ENCODE measurements around the gene TBX6.

TBX6 gene

GRCh38 chr16:30120340-30121105 is 28.8 kb upstream of the TBX6 start:
- H2BK12ac ChIP-seq (ENCODE audit: low read length in 2 of 2), result no peak overlapping the region
- H3K14ac ChIP-seq (ENCODE audit: low read length in 2 of 2), result no peak overlapping the region
- H3K18ac ChIP-seq (ENCODE audit: low read depth in 1 of 2, low read length in 2 of 2), result no peak overlapping the region
- no peak overlapping the region for H3K4me3 ChIP-seq (ENCODE audit: insufficient read depth in 1 of 2, low read depth in 1 of 2, low read length in 2 of 2)
- no peak overlapping the region for H2AFZ ChIP-seq (ENCODE audit: low read depth, low read length)
- no peak overlapping the region for H4K8ac ChIP-seq (ENCODE audit: low read length)
- peaks cover 12% of the 10 kb centered on the region for H3K4me1 ChIP-seq (ENCODE audit: control insufficient read depth, insufficient read depth, low read depth, low read length)
- no peak overlapping the region for H3K27ac ChIP-seq (ENCODE audit: low read length, poor library complexity, severe bottlenecking)
- H3K4me2 ChIP-seq (ENCODE audit: low read length, poor library complexity, severe bottlenecking), result no peak overlapping the region
- H4K91ac ChIP-seq (ENCODE audit: low read length), result no peak overlapping the region
- H2BK15ac ChIP-seq (ENCODE audit: low read depth, poor library complexity, severe bottlenecking), result no peak overlapping the region
- 100% methylated on average over 1 of the region's 3 CpGs for whole genome bisulfite sequencing
- H3K27me3 ChIP-seq (ENCODE audit: control insufficient read depth in 1 of 2, insufficient read depth in 1 of 2, low read length in 2 of 2), result no peaks in the 10 kb centered on the region
- H2AK5ac ChIP-seq (ENCODE audit: low read length, severe bottlenecking), result no peak overlapping the region
- no peak overlapping the region for H2BK5ac ChIP-seq (ENCODE audit: low read depth, low read length, poor library complexity, severe bottlenecking)
- no peak overlapping the region for H3K4ac ChIP-seq (ENCODE audit: low read depth in 1 of 2, low read length in 2 of 2)
- peaks cover 8% of the 10 kb centered on the region for H3K79me1 ChIP-seq (replicated peaks; ENCODE audit: low read length, poor library complexity, severe bottlenecking)
- peaks cover 44 to 59% of the 10 kb centered on the region in 2 experiments for H3K36me3 ChIP-seq (ENCODE audit: control insufficient read depth in 1 of 2, insufficient read depth in 2 of 2, low read depth in 1 of 2, low read length in 2 of 2)
- H3K9me3 ChIP-seq (ENCODE audit: control insufficient read depth, low read length), result no peaks in the 10 kb centered on the region
- peak overlapping the region; percentile 93 for H3K9ac ChIP-seq (ENCODE audit: low read length)
- H2BK120ac ChIP-seq (ENCODE audit: low read depth, low read length), result no peak overlapping the region
- no peak overlapping the region for H3K23ac ChIP-seq (ENCODE audit: low read length in 2 of 2)
- DNase-seq, result no peak

GRCh38 chr16:30119428-30119827 is 27.7 kb upstream of the TBX6 start:
- Histone ChIP-seq H2AFZ (ENCODE audit: low read depth, low read length) (no peak overlapping the region), H3K27me3 (ENCODE audit: control insufficient read depth in 1 of 2, insufficient read depth in 1 of 2, low read length in 2 of 2) (no peaks in the 10 kb centered on the region), H4K8ac (ENCODE audit: low read length) (no peak overlapping the region), H3K4me1 (ENCODE audit: control insufficient read depth, insufficient read depth, low read depth, low read length) (peaks cover 12% of the 10 kb centered on the region), H4K91ac (ENCODE audit: low read length) (no peak overlapping the region), H3K36me3 (ENCODE audit: control insufficient read depth in 1 of 2, insufficient read depth in 2 of 2, low read depth in 1 of 2, low read length in 2 of 2) (peaks cover 51 to 68% of the 10 kb centered on the region in 2 experiments), H2BK12ac (ENCODE audit: low read length in 2 of 2) (no peak overlapping the region), H2BK120ac (ENCODE audit: low read depth, low read length) (no peak overlapping the region), H3K4me3 (ENCODE audit: insufficient read depth in 1 of 2, low read depth in 1 of 2, low read length in 2 of 2) (no peak overlapping the region), H3K79me1 (replicated peaks; ENCODE audit: low read length, poor library complexity, severe bottlenecking) (peaks cover 8% of the 10 kb centered on the region), H2BK15ac (ENCODE audit: low read depth, poor library complexity, severe bottlenecking) (no peak overlapping the region), H2BK5ac (ENCODE audit: low read depth, low read length, poor library complexity, severe bottlenecking) (no peak overlapping the region), H3K9ac (ENCODE audit: low read length) (peak overlapping the region; percentile 38), H3K14ac (ENCODE audit: low read length in 2 of 2) (no peak overlapping the region), H3K9me3 (ENCODE audit: control insufficient read depth, low read length) (no peaks in the 10 kb centered on the region), H3K4me2 (ENCODE audit: low read length, poor library complexity, severe bottlenecking) (no peak overlapping the region), H3K27ac (ENCODE audit: low read length, poor library complexity, severe bottlenecking) (no peak overlapping the region), H3K4ac (ENCODE audit: low read depth in 1 of 2, low read length in 2 of 2) (no peak overlapping the region), H3K23ac (ENCODE audit: low read length in 2 of 2) (no peak overlapping the region), H3K18ac (ENCODE audit: low read depth in 1 of 2, low read length in 2 of 2) (no peak overlapping the region), H2AK5ac (ENCODE audit: low read length, severe bottlenecking) (no peak overlapping the region)
- WGBS, result 100% methylated on average over 2 of the region's 2 CpGs
- DNase-seq, result no peak

- no peak overlapping the region for H2BK15ac ChIP-seq (ENCODE audit: low read depth, poor library complexity, severe bottlenecking)
- H3K9ac ChIP-seq (ENCODE audit: low read length), result no peak overlapping the region
- H2BK120ac ChIP-seq (ENCODE audit: low read depth, low read length), result no peak overlapping the region
- H2AFZ ChIP-seq (ENCODE audit: low read depth, low read length), result no peak overlapping the region
- H2BK5ac ChIP-seq (ENCODE audit: low read depth, low read length, poor library complexity, severe bottlenecking), result no peak overlapping the region
- H3K9me3 ChIP-seq (ENCODE audit: control insufficient read depth, low read length), result no peaks in the 10 kb centered on the region
- H3K27ac ChIP-seq (ENCODE audit: low read length, poor library complexity, severe bottlenecking), result no peak overlapping the region
- no peak overlapping the region for H2AK5ac ChIP-seq (ENCODE audit: low read length, severe bottlenecking)
- no peak for DNase-seq
- H3K18ac ChIP-seq (ENCODE audit: low read depth in 1 of 2, low read length in 2 of 2), result no peak overlapping the region
- no peak overlapping the region for H3K4me2 ChIP-seq (ENCODE audit: low read length, poor library complexity, severe bottlenecking)
- no peak overlapping the region for H4K8ac ChIP-seq (ENCODE audit: low read length)
- peaks cover 68 to 76% of the 10 kb centered on the region in 2 experiments for H3K36me3 ChIP-seq (ENCODE audit: control insufficient read depth in 1 of 2, insufficient read depth in 2 of 2, low read depth in 1 of 2, low read length in 2 of 2)
- peaks cover 8% of the 10 kb centered on the region for H3K79me1 ChIP-seq (replicated peaks; ENCODE audit: low read length, poor library complexity, severe bottlenecking)
- H4K91ac ChIP-seq (ENCODE audit: low read length), result no peak overlapping the region
- H3K4me1 ChIP-seq (ENCODE audit: control insufficient read depth, insufficient read depth, low read depth, low read length), result peaks cover 17% of the 10 kb centered on the region
- no peak overlapping the region for H3K4ac ChIP-seq (ENCODE audit: low read depth in 1 of 2, low read length in 2 of 2)
- H3K4me3 ChIP-seq (ENCODE audit: insufficient read depth in 1 of 2, low read depth in 1 of 2, low read length in 2 of 2), result no peak overlapping the region
- H3K27me3 ChIP-seq (ENCODE audit: control insufficient read depth in 1 of 2, insufficient read depth in 1 of 2, low read length in 2 of 2), result no peaks in the 10 kb centered on the region
- no peak overlapping the region for H3K23ac ChIP-seq (ENCODE audit: low read length in 2 of 2)
- 97% methylated on average over 9 of the region's 10 CpGs for WGBS
- H2BK12ac ChIP-seq (ENCODE audit: low read length in 2 of 2), result no peak overlapping the region
- H3K14ac ChIP-seq (ENCODE audit: low read length in 2 of 2), result no peak overlapping the region
These were observed 26.0 kb upstream of the TBX6 start for GRCh38 chr16:30117768-30118167.

- Histone ChIP-seq H4K8ac (ENCODE audit: low read length) (no peak overlapping the region), H3K4me2 (ENCODE audit: low read length, poor library complexity, severe bottlenecking) (no peak overlapping the region)
- 85% methylated on average over 15 of the region's 16 CpGs for WGBS
These were observed 24.8 kb upstream of the TBX6 start for GRCh38 chr16:30116291-30117207.

More at GRCh38 chr16:30116291-30117207, 24.8 kb upstream of the TBX6 start:
- Histone ChIP-seq H3K4me1 (ENCODE audit: control insufficient read depth, insufficient read depth, low read depth, low read length) (peaks cover 12% of the 10 kb centered on the region), H3K4me3 (ENCODE audit: insufficient read depth in 1 of 2, low read depth in 1 of 2, low read length in 2 of 2) (no peak overlapping the region), H2BK120ac (ENCODE audit: low read depth, low read length) (no peak overlapping the region), H3K23ac (ENCODE audit: low read length in 2 of 2) (no peak overlapping the region), H3K18ac (ENCODE audit: low read depth in 1 of 2, low read length in 2 of 2) (no peak overlapping the region), H2BK12ac (ENCODE audit: low read length in 2 of 2) (no peak overlapping the region), H3K9me3 (ENCODE audit: control insufficient read depth, low read length) (no peaks in the 10 kb centered on the region), H3K9ac (ENCODE audit: low read length) (no peak overlapping the region), H2AFZ (ENCODE audit: low read depth, low read length) (no peak overlapping the region), H3K27me3 (ENCODE audit: control insufficient read depth in 1 of 2, insufficient read depth in 1 of 2, low read length in 2 of 2) (no peaks in the 10 kb centered on the region), H2BK15ac (ENCODE audit: low read depth, poor library complexity, severe bottlenecking) (no peak overlapping the region), H3K27ac (ENCODE audit: low read length, poor library complexity, severe bottlenecking) (no peak overlapping the region), H3K79me1 (replicated peaks; ENCODE audit: low read length, poor library complexity, severe bottlenecking) (no peaks in the 10 kb centered on the region), H3K36me3 (ENCODE audit: control insufficient read depth in 1 of 2, insufficient read depth in 2 of 2, low read depth in 1 of 2, low read length in 2 of 2) (peaks cover 73 to 82% of the 10 kb centered on the region in 2 experiments), H2AK5ac (ENCODE audit: low read length, severe bottlenecking) (no peak overlapping the region), H4K91ac (ENCODE audit: low read length) (no peak overlapping the region), H3K4ac (ENCODE audit: low read depth in 1 of 2, low read length in 2 of 2) (no peak overlapping the region), H3K14ac (ENCODE audit: low read length in 2 of 2) (no peak overlapping the region), H2BK5ac (ENCODE audit: low read depth, low read length, poor library complexity, severe bottlenecking) (no peak overlapping the region)
- no peak for DNase-seq
